ENCODE results near the gene PLEKHG4. TPM values are rescaled to one million over a fixed set of nuclear protein-coding genes. Genes with fewer than 3 reads are reported as not detected.

Gene PLEKHG4
- total RNA-seq, 1 donor from 2014 or later: 9.5 TPM

GRCh38 chr16:67291461-67291860 lies 12.1 kb downstream of the PLEKHG4 start:
- no peak for DNase-seq (ENCODE audit: low spot score)
- H3K4me1 Mint-ChIP-seq (ENCODE audit: unreplicated experiment): peaks cover 4% of the 10 kb centered on the region
- H3K36me3 Mint-ChIP-seq (ENCODE audit: low read depth, unreplicated experiment): no peaks in the 10 kb centered on the region
- no peak overlapping the region for H3K27ac Mint-ChIP-seq (ENCODE audit: unreplicated experiment)
- no peaks in the 10 kb centered on the region for H3K9me3 Mint-ChIP-seq (ENCODE audit: unreplicated experiment)
- peaks cover 2% of the 10 kb centered on the region for H3K27me3 Mint-ChIP-seq (ENCODE audit: unreplicated experiment)
- TF ChIP-seq, protein P1, sequence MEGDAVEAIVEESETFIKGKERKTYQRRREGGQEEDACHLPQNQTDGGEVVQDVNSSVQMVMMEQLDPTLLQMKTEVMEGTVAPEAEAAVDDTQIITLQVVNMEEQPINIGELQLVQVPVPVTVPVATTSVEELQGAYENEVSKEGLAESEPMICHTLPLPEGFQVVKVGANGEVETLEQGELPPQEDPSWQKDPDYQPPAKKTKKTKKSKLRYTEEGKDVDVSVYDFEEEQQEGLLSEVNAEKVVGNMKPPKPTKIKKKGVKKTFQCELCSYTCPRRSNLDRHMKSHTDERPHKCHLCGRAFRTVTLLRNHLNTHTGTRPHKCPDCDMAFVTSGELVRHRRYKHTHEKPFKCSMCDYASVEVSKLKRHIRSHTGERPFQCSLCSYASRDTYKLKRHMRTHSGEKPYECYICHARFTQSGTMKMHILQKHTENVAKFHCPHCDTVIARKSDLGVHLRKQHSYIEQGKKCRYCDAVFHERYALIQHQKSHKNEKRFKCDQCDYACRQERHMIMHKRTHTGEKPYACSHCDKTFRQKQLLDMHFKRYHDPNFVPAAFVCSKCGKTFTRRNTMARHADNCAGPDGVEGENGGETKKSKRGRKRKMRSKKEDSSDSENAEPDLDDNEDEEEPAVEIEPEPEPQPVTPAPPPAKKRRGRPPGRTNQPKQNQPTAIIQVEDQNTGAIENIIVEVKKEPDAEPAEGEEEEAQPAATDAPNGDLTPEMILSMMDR (IDR thresholded peaks at IDR 0.05; ENCODE audit: unreplicated experiment): no peak
- no peak overlapping the region for H3K4me3 Mint-ChIP-seq (ENCODE audit: unreplicated experiment)

DNA sequence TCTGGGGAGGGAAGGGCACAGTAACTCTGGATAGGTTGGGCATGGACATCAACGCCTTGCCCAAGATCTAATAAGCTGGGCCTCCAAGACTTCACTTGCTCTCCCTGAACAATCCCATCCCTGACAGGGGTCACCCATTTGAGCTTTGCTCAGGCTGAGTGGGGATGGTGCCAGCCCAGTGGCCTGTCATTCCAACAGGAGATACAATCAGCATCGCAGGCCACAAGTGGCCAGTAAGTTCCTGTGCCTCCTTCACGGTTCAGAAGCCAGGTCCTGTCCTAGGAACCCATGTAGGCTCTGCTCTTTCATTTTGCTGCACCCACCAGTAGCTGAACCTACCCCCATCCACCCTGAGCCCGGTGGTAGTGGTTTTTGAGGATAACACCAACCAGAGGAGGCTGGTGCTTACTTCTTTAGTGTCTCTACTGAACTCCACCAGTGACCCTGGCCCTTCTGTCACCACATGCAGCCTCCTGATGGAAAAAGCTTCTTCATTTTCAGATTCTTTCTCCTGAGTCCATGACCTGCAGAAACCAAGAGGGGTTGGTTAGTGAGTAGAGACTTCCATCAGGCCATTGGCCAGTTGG lies 14.9 kb downstream of the PLEKHG4 start:
- Mint-ChIP-seq H3K27me3 (ENCODE audit: unreplicated experiment) (peaks cover 2% of the 10 kb centered on the region), H3K4me1 (ENCODE audit: unreplicated experiment) (peaks cover 4% of the 10 kb centered on the region), H3K27ac (ENCODE audit: unreplicated experiment) (no peak overlapping the region), H3K36me3 (ENCODE audit: low read depth, unreplicated experiment) (no peaks in the 10 kb centered on the region), H3K4me3 (ENCODE audit: unreplicated experiment) (no peak overlapping the region), H3K9me3 (ENCODE audit: unreplicated experiment) (no peaks in the 10 kb centered on the region)
- no peak for DNase-seq (ENCODE audit: low spot score)
- TF ChIP-seq, protein P1 (IDR thresholded peaks at IDR 0.05; ENCODE audit: unreplicated experiment): no peak

DNA sequence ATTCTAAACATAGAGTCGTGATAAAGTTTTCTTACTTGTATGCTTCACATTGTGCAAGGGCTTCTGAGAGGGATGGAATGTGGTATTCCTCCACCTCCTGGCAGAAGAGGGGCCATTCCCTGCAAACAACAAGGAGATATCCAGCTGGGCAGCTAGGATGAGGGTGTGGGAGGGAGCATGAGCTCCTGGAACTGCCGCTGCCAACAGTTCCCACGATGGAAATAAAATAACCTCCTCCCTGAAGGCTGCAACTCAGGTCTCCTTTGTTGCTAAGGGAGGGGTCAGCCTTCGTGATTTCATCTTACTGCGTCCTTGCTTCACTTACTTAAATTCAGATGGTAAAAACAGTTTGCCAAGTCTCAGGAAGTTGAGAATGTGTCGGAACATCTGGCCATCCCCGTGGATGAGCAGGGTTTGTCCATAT lies 15.6 kb downstream of the PLEKHG4 start:
- TF ChIP-seq, protein P1 (IDR thresholded peaks at IDR 0.05; ENCODE audit: unreplicated experiment): no peak
- no peaks in the 10 kb centered on the region for H3K9me3 Mint-ChIP-seq (ENCODE audit: unreplicated experiment)
- no peak for DNase-seq (ENCODE audit: low spot score)
- no peak overlapping the region for H3K4me3 Mint-ChIP-seq (ENCODE audit: unreplicated experiment)
- H3K36me3 Mint-ChIP-seq (ENCODE audit: low read depth, unreplicated experiment): no peaks in the 10 kb centered on the region
- H3K4me1 Mint-ChIP-seq (ENCODE audit: unreplicated experiment): peaks cover 4% of the 10 kb centered on the region
- H3K27me3 Mint-ChIP-seq (ENCODE audit: unreplicated experiment): peaks cover 2% of the 10 kb centered on the region
- H3K27ac Mint-ChIP-seq (ENCODE audit: unreplicated experiment): no peak overlapping the region

DNA sequence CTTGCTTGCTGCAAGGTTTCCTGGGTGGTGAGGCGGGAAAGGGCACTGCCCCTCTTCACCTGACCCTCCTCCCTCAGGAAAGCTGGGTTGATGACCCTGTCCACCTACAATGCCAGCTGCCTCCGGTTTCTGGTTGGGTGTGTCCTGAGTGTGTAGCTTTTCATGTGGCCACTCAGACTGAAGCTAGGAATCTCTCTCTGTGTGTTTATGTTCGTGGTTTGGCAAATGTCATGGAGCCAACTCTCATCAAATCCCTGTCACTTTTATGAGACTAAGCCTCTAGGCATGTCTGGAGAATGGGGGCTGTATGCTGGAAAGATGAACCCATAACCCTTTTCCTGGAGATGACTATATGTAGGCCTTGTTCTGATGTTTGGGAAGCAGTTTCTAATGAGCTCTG lies 17.1 kb downstream of the PLEKHG4 start:
- TF ChIP-seq, protein P1 (IDR thresholded peaks at IDR 0.05; ENCODE audit: unreplicated experiment): no peak
- H3K27me3 Mint-ChIP-seq (ENCODE audit: unreplicated experiment): peaks cover 2% of the 10 kb centered on the region
- DNase-seq (ENCODE audit: low spot score): no peak
- no peaks in the 10 kb centered on the region for H3K9me3 Mint-ChIP-seq (ENCODE audit: unreplicated experiment)
- no peak overlapping the region for H3K4me3 Mint-ChIP-seq (ENCODE audit: unreplicated experiment)
- no peaks in the 10 kb centered on the region for H3K36me3 Mint-ChIP-seq (ENCODE audit: low read depth, unreplicated experiment)
- peaks cover 4% of the 10 kb centered on the region for H3K4me1 Mint-ChIP-seq (ENCODE audit: unreplicated experiment)
- H3K27ac Mint-ChIP-seq (ENCODE audit: unreplicated experiment): no peak overlapping the region

GRCh38 chr16:67298277-67298676 lies 18.9 kb downstream of the PLEKHG4 start:
- H3K36me3 Mint-ChIP-seq (ENCODE audit: low read depth, unreplicated experiment): no peaks in the 10 kb centered on the region
- DNase-seq (ENCODE audit: low spot score): no peak
- H3K27me3 Mint-ChIP-seq (ENCODE audit: unreplicated experiment): peaks cover under 1% of the 10 kb centered on the region
- H3K27ac Mint-ChIP-seq (ENCODE audit: unreplicated experiment): no peak overlapping the region
- no peaks in the 10 kb centered on the region for H3K9me3 Mint-ChIP-seq (ENCODE audit: unreplicated experiment)
- no peaks in the 10 kb centered on the region for H3K4me1 Mint-ChIP-seq (ENCODE audit: unreplicated experiment)
- TF ChIP-seq, protein P1 (IDR thresholded peaks at IDR 0.05; ENCODE audit: unreplicated experiment): no peak
- H3K4me3 Mint-ChIP-seq (ENCODE audit: unreplicated experiment): no peak overlapping the region

Measured in endothelial cell (in vitro differentiated cells).